GM04504 (cell line): ENCODE data around the gene SND1.

Experiments
- DNase-seq: peaks from one replicate; pipeline ENCODE4 v3.0.0-alpha.2; 2012; ENCODE audit warnings: low read depth

SND1 gene

GRCh38 chr7:128139406-128139805 lies 487.4 kb downstream of the SND1 start:
- no peak for DNase-seq

- DNase-seq: no peak
These were observed 489.7 kb downstream of the SND1 start for GRCh38 chr7:128141683-128142195.
